ENCODE results near the gene FAM177B.
A peak's percentile ranks its signal among the peaks of the same experiment; 100 is the strongest.

FAM177B gene

GRCh38 chr1:222788402-222789156 lies 51.6 kb downstream of the FAM177B start:
- DNase-seq: no peak

DNA sequence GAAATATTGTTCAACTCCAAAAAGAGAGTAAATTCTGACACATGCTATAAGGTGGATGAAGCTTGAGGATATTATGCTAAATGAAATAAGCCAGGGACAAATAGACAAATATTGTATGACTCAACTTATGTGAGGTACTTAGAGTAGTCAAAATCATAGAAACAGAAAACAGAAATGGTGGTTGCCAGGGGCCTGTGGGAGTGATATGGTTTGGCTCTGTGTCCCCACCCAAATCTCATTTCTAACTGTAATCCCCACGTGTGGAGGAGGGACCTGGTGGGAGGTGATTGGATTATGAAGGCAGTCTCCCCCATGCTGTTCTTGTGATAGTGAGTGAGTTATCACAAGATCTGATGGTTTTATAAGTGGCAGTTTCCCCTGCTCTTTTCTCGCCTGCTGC lies 53.1 kb downstream of the FAM177B start:
- DNase-seq: no peak

DNA sequence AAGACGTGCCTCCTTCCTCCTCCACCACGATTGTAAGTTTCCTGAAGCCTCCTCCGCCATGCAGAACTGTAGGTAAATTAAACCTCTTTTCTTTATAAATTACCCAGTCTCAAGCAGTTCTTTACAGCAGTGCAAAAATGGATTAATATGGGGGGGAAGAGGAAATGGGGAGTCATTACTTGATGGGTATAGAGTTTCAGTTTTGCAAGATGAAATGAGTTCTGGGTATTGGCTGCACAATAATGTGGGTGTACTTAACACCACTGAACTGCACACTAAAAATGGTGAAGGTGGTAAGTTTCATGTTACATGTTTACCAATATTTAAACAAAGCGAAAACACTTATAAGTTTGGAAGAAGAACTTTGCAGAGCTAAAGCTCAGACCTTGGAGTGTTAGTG lies 53.5 kb downstream of the FAM177B start:
- no peak for DNase-seq

DNA sequence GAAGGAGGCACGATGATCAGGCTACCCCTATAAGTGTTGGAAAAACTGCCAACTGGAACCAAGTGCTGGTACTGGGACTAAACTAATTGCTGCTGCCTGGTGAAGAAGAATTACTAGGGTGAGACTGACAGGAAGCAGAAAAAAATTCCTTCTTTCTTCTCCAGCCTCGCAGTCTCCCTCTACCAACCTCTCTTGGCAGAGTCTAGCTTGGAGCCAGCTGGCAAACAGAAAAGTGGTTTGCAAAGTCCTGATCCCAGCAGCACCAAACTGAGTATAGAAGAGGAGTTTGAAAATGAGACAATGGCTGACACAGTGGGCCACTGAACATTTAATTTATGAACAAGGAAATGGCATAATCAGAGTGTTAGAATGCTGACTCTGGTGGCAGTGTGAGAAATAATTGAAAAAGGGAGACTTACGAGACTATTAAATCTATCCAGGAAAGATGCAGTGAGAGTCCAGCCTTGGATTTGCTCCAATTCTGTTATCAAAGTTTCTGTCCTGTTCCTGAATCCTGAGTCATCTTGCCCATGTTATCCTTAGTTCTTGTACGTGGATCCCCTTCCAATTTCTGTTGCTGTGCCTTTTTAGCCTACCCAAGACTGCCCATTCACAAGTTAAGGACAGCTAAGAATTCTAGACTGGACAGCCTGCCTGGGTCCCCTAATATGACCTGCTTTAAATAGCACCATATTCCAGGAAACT lies 54.2 kb downstream of the FAM177B start:
- DNase-seq: no peak

- DNase-seq: no peak
Measured at GRCh38 chr1:222792744-222793143, 55.7 kb downstream of the FAM177B start.

DNA sequence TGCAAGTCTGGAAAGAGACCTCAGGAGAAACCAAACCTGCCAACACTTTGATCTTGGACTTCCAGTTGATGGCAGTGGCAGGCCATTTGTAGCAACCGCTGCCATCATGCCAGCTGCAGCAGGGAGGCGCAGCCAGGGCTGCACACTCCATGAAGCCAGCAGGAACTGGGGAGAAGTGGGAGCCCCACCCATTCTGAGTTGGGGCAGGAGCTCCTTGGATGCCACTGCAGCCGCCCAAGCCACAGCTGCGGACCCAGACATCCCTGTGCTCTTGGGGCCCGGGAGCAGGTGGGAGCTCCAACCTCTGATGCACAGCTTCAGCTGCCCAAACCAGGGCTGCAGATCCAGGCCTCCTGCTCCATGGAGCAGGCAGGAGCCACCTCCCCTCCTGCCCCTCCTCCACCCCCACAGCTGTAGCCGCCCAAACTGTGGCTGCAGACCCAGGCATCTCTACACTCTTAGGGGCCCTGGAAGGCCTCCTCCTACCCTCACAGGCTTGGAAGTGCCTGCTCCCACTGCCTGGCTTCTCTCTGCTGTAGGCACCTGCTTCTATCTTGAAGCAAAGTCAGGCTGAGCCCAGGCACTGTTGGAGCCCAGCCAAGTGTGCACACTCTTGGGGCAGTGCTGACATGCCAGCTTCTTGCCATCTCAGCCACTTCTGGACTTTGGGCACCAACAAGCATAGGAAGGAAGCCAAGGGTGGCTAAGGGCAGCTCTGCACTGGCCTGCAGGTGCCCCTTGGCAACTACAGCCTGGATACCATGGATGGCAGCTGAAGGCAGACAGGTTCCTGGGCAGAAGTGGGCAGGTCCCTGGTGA lies 57.9 kb downstream of the FAM177B start:
- no peak for DNase-seq

DNA sequence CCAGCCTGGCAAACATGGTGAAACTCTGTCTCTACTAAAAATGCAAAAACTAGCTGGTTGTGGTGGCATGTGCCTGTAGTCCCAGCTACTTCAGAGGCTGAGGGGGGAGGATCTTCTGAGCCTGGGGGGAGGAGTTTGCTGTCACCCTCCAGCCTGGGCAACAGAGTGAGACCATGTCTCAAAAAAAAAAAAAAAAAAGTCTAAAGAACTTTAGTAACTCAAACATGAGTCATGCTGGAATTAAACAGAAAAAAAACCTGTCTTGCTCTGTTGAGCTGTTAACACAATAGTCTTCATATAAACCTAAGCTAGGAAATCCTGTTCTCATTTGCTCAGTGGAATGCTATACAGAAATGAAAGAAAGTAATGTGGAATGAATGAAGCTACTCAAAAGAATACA lies 61.1 kb downstream of the FAM177B start:
- DNase-seq: peak; percentile 41

DNA sequence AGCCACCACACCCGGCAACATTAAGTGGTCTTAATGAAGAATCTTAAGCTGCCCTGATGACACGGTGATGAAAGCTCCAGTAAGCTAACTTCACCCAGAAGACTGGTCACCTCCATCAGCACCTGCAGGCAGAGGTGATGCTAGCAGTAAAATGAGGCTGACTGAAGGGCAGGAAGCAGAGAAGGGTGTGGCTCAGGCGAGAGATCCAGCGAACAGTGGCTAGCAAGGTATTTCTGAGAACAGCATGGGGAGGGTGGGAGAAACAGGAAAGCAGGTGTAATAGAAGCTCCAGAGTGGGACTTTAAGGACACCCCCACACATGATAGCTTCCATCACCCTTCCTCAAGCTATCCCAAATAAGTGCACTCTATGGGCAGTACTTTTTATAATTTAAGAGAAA lies 62.0 kb downstream of the FAM177B start:
- no peak for DNase-seq

Data from fibroblast of skin of right quadriceps (primary cell).